ENCODE data around the gene AARS2. TPM values are rescaled to one million over a fixed set of nuclear protein-coding genes. Genes with fewer than 3 reads are reported as not detected.
A peak's percentile ranks its signal among the peaks of the same experiment; 100 is the strongest.
"Not testable (repeated sequence)": the region's sequence is repeated elsewhere in the genome, so short reads cannot be mapped to it uniquely, and the experiment has no call there.

AARS2 gene
- total RNA-seq = 9.1 TPM

GRCh38 chr6:44312901-44313788, at the start of gene AARS2:
TSS of gene AARS2 (minus strand) at chr6:44313347. CDS start at chr6:44313323, 24 bp downstream.
- peak; percentile 85 for ATAC-seq

DNA sequence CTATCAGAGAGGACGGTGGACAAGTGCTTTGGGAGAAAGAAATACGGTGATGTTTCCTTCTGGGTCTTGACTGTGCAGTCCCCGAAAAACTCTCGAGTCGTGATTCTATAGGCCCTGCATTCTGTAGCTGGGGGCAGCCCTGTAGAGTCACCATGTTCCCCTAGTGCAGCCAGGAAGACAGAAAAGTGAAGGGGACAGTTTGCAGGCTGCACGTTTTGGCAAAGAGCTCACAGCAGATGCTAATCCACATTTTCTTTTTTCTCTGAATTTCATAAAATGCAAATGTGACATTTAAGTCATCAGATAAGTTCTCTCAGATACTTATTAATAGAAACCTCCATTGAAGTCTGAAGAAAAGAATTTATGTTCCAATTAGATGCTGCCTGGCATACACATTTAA, 48.8 kb upstream of the AARS2 start:
- ATAC-seq = no peak

GRCh38 chr6:44359973-44360372, 46.8 kb upstream of the AARS2 start:
- no peak for ATAC-seq

DNA sequence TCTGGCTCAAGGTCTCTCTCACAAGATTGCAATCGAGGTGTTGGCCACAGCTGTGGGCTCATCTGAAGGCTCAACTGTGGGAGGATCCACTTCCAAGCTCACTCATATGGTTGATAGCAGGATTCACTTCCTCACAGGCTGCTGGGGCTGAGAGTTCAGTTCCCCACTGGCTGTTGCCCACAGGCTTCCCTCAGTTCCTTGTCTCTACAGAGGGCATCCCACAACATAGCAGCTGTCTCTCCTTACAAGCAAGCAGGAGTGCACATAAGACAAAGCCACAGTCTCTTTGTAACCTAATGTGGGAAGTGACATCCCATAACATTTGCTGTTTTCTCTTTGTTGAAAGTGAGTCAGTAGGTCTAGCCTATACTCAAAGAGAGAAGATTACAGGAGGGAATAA, 43.3 kb upstream of the AARS2 start:
- ATAC-seq = no peak

DNA sequence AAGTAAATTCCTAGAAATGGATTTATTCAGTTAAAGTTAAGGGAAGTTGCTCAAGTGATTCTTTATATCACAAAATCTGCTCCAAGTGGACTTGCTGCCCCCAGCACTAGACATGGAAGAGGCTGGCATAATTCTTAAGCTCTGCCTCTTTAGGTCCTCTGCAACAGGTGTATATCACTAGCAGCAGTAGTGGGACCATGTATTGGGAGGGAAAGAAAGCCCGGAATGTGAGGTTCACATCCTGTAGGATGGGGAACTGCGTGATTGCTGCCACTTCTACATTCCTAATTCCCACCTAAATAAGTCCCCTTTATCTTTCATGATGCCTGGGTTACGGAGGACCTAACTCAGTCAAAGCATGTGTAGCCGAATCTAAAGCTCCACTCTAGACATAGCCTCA, 42.5 kb upstream of the AARS2 start:
- ATAC-seq = no peak

- no peak for ATAC-seq
These were observed 40.2 kb upstream of the AARS2 start for GRCh38 chr6:44353336-44353735.

GRCh38 chr6:44352259-44352658, 39.1 kb upstream of the AARS2 start:
- ATAC-seq = no peak

- ATAC-seq = not testable (repeated sequence)
These were observed 37.5 kb upstream of the AARS2 start for GRCh38 chr6:44350650-44350994.

DNA sequence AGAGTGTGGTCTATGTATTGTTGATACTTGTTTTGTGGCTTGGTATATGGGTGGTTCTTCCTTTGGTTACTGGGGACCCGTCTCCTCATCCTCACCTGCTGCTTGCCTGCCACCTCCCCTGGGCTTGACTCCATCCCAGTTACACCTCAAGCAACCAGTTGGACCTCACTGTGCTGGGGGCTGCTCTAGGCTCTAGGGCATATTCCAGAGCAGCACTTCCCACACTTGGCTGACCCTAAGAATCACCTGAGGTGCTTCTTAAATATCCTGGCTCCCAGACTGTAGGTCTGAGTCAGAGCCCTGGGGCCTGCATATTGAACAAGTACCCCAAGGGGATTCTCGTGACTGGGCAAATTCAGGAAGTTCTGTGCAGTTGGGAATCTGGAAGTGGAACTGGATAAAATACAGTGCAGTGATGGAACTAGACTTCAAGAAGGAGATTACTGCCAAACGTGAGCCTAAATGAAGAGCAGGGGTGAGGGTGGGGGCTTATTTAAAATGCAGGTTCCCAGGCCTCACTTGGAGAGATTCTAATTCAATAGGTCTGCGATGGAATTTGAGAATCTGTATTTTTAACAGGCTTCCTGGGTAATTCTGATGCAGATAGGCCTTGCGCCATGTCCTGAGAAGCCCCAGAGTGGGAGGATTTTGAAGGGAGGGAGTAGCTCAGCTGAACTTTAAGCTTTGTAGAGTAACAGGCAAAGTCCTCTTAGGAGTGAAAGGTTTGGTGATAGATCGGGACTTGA, 36.9 kb upstream of the AARS2 start:
- ATAC-seq = no peak

DNA sequence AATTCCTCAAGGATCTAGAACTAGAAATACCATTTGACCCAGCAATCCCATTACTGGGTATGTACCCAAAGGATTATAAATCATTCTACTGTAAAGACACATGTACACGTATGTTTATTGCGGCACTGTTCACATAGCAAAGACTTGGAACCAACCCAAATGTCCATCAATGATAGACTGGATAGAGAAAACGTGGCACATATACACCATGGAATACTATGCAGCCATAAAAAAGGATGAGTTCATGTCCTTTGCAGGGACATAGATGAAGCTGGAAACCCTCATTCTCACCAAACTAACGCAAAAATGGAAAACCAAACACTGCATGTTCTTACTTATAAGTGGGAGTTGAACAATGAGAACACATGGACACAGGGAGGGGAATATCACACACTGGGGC, 33.7 kb upstream of the AARS2 start:
- not testable (repeated sequence) for ATAC-seq

DNA sequence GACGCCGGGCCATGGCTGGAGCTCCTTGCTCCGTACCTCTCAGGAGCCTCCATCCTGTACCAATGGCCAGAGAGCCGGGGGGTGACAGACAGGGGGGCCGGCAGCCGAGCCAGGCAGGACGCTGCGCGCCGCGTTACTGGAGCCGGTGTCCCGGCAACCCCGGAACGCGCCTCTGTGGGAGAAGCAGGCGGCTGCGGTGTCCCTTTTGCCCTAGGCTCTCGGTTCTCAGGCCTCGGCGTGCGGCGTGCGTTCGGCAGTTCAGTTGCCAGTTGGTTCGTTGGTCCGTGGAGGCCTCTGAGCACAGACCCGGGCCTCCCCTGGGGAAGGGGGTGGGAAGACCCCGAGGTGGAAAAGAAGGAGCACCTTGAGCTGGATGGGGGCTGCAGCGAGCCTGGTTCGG, 29.3 kb upstream of the AARS2 start, which contains the start of gene SPATS1:
Gene SPATS1, plus strand, starts transcription at position 162 of the 400 bp plus-strand sequence. CDS start 446 bp downstream, outside the sequence.
- ATAC-seq = no peak

- no peak for ATAC-seq
These were observed 28.9 kb upstream of the AARS2 start for GRCh38 chr6:44342052-44342451.

- ATAC-seq = no peak
These were observed 28.1 kb upstream of the AARS2 start for GRCh38 chr6:44341095-44341890.

- ATAC-seq = peak; percentile 92
These were observed 26.8 kb upstream of the AARS2 start for GRCh38 chr6:44339763-44340625.

- no peak for ATAC-seq
These were observed 26.2 kb upstream of the AARS2 start for GRCh38 chr6:44339301-44339700.

GRCh38 chr6:44338228-44339122, 25.3 kb upstream of the AARS2 start:
- ATAC-seq = peak; percentile 74

- ATAC-seq = no peak
These were observed 22.5 kb upstream of the AARS2 start for GRCh38 chr6:44335631-44336030.

GRCh38 chr6:44333942-44334341, 20.8 kb upstream of the AARS2 start:
- no peak for ATAC-seq

DNA sequence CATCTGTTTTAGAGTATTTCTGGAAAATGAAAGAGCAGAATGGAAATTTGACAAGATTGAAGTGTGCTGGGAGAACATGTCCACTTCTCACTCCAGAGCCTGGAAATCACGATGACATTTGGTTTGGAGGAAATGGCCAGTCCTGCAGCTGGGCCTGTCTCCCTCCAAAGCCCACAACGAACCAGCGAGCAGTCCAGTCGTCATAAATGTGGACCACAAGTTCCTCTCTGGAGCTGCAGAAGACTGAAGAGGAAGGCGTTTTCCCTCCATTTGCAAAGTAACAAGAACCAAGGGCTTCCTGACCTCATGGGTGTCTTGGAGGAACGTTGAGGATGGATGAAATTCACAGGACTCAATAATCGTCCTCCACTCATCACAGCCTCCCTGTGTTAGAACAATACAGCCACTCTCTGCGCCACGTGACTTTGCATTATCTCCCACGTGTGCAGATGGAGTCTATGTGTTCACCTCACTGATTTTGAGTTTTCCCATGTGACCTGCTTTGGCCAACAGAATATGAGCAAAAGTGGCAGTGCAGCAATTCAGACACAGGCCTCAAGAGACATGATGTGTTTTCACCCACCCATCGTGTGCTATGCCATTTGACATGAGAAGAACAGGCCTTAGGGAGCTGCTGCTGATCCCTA, 20.2 kb upstream of the AARS2 start:
- ATAC-seq = no peak

DNA sequence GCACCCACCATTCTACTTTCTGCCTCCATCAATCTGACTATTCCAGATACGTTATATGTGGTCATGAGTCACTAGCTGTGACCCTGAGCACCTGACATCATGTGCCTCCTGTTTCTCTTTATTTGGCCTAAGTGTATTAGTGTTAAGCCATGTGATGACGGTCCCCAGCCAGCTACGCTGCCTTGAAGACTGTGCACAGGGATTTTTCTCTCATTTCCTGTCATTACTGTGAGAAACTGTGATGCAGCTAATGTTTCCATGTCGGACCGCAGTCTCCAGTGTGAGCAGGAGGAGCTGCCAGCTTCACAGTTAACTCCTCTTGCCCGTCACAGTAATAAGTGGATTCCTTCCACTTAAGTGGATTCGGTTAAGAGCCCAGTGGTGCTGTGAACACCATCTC, 19.4 kb upstream of the AARS2 start:
- ATAC-seq = no peak
